Neural cell (in vitro differentiated cells): ENCODE measurements around the gene SNAPC2. TPM values are rescaled to one million over a fixed set of nuclear protein-coding genes. Genes with fewer than 3 reads are reported as not detected.

Experiments used
- H2AFZ ChIP-seq: fragments of 200-600, 300-800 bp; sonication (generic), shearing (Covaris generic); 2 replicates; pipeline ENCODE4 v1.6.0; 2014; ENCODE audit warnings: low read depth, mild to moderate bottlenecking, antibody characterized with exemption, low read length, moderate library complexity
- H3F3A ChIP-seq: fragments of 200-600 bp; shearing (Covaris generic); 2 replicates; pipeline ENCODE4 v1.6.1; 2016; ENCODE audit warnings: mild to moderate bottlenecking, moderate library complexity, mixed read lengths, antibody characterized with exemption, low read length; ENCODE audit not compliant: insufficient read depth, poor library complexity, severe bottlenecking
- H3K27ac ChIP-seq: fragments of 200-600, 300-800 bp; sonication (generic), shearing (Covaris generic); 2 replicates; pipeline ENCODE4 v1.5.1; 2014; ENCODE audit warnings: mild to moderate bottlenecking, low read length, moderate library complexity
- H3K27me3 ChIP-seq: fragments of 300-800, 200-600 bp; sonication (generic), shearing (Covaris generic); 2 replicates; pipeline ENCODE4 v1.6.0; 2014; ENCODE audit warnings: mild to moderate bottlenecking, low read depth, low read length, moderate library complexity; ENCODE audit not compliant: insufficient read depth
- H3K36me3 ChIP-seq: fragments of 300-800, 200-600 bp; sonication (generic), shearing (Covaris generic); 2 replicates; pipeline ENCODE4 v1.5.1; 2014; ENCODE audit warnings: mild to moderate bottlenecking, antibody characterized with exemption, low read length, moderate library complexity; ENCODE audit not compliant: insufficient read depth
- H3K4me2 ChIP-seq: fragments of 300-800, 200-600 bp; sonication (generic), shearing (Covaris generic); 2 replicates; pipeline ENCODE4 v1.6.0; 2014; ENCODE audit warnings: mild to moderate bottlenecking, low read length
- H3K4me3 ChIP-seq: fragments of 300-800, 200-600 bp; sonication (generic), shearing (Covaris generic); 2 replicates; pipeline ENCODE4 v1.5.1; 2014; ENCODE audit warnings: mild to moderate bottlenecking, low read length, moderate library complexity
- H3K79me2 ChIP-seq: fragments of 200-600 bp; shearing (Covaris generic); replicated peaks from 2 replicates; pipeline ENCODE4 v1.6.0; 2014; ENCODE audit warnings: mild to moderate bottlenecking, low read length, moderate library complexity; ENCODE audit not compliant: insufficient read depth
- H3K9ac ChIP-seq: fragments of 300-800, 200-600 bp; sonication (generic), shearing (Covaris generic); 2 replicates; pipeline ENCODE4 v1.6.1; 2016; ENCODE audit warnings: mild to moderate bottlenecking, low read length, mixed read lengths
- H3K9me2 ChIP-seq: fragments of 200-600 bp; shearing (Covaris generic); 2 replicates; pipeline ENCODE4 v1.6.1; 2016; ENCODE audit warnings: mild to moderate bottlenecking, low read length, mixed read lengths; ENCODE audit not compliant: insufficient read depth
- H3K9me3 ChIP-seq: fragments of 200-600, 300-800 bp; sonication (generic), shearing (Covaris generic); 2 replicates; pipeline ENCODE4 v1.6.1; 2016; ENCODE audit warnings: mild to moderate bottlenecking, mixed run types, low read length, moderate library complexity, mixed read lengths
- H4K20me1 ChIP-seq: fragments of 200-600 bp; shearing (Covaris generic); 2 replicates; pipeline ENCODE4 v1.6.1; 2016; ENCODE audit warnings: mild to moderate bottlenecking, mixed run types; ENCODE audit not compliant: insufficient read depth
- CTCF ChIP-seq: fragments of 450-650 bp; IDR thresholded peaks from 2 replicates; pipeline ENCODE4 v1.5.1; 2014; ENCODE audit warnings: antibody characterized with exemption, mild to moderate bottlenecking, moderate library complexity; ENCODE audit not compliant: poor library complexity, severe bottlenecking
- EP300 ChIP-seq: fragments of 450-650 bp; conservative IDR thresholded peaks from 2 replicates; pipeline ENCODE4 v1.6.1; 2014; ENCODE audit warnings: antibody characterized with exemption, mild to moderate bottlenecking, moderate library complexity; ENCODE audit not compliant: poor library complexity, severe bottlenecking
- EZH2 ChIP-seq: fragments of 200-600, 300-800 bp; shearing (Covaris generic), sonication (generic); IDR thresholded peaks from 2 replicates; pipeline ENCODE4 v1.6.1; 2014; ENCODE audit warnings: antibody characterized with exemption, low read length, borderline replicate concordance, mild to moderate bottlenecking; ENCODE audit not compliant: insufficient read depth, poor library complexity, severe bottlenecking
- MXI1 ChIP-seq: fragments of 450-650 bp; conservative IDR thresholded peaks from 2 replicates; pipeline ENCODE4 v1.6.1; 2014; ENCODE audit warnings: antibody characterized with exemption, mild to moderate bottlenecking; ENCODE audit not compliant: poor library complexity, severe bottlenecking
- POLR2AphosphoS5 ChIP-seq: IDR thresholded peaks from 2 replicates; pipeline ENCODE4 v1.6.1; 2012
- RAD21 ChIP-seq: fragments of 450-650 bp; conservative IDR thresholded peaks from 2 replicates; pipeline ENCODE4 v1.6.1; 2014; ENCODE audit warnings: antibody characterized with exemption, mild to moderate bottlenecking, moderate library complexity
- REST ChIP-seq: IDR thresholded peaks from 2 replicates; pipeline ENCODE4 v1.6.1; 2012; ENCODE audit warnings: borderline replicate concordance
- SMC3 ChIP-seq: fragments of 450-650 bp; conservative IDR thresholded peaks from 2 replicates; pipeline ENCODE4 v1.6.1; 2014; ENCODE audit warnings: antibody characterized with exemption, mild to moderate bottlenecking, moderate library complexity; ENCODE audit not compliant: poor library complexity
- TAF1 ChIP-seq: IDR thresholded peaks from 2 replicates; pipeline ENCODE4 v1.6.1; 2012; ENCODE audit warnings: low read depth
- polyA plus RNA-seq: library from polyadenylated mRNA; depleted of rRNA; stranded (reverse); fragments of >200 nt; gene quantifications from 2 replicates; pipeline ENCODE4 v1.2.3, GENCODE V29; 2014

SNAPC2 gene
- polyA plus RNA-seq, 1 donor from 2014 or later = 12.8 TPM

- Histone ChIP-seq H3K9ac (peak within 1 kb of the TSS; percentile 88), H3K27ac (peak within 1 kb of the TSS; percentile 85), H4K20me1 (no peaks in the 10 kb centered on the region), H2AFZ (peak within 1 kb of the TSS; percentile 80), H3F3A (no peaks in the 10 kb centered on the region), H3K9me2 (no peaks in the 10 kb centered on the region), H3K27me3 (no peaks in the 10 kb centered on the region), H3K36me3 (no peaks in the 10 kb centered on the region), H3K79me2 (peaks cover 22% of the 10 kb centered on the region), H3K4me2 (peak within 1 kb of the TSS; percentile 88), H3K4me3 (peak within 1 kb of the TSS; percentile 95), H3K9me3 (no peaks in the 10 kb centered on the region)
- TF ChIP-seq POLR2AphosphoS5 (peak; percentile 90), REST (peak; percentile 76), EP300 (peak; percentile 34), SMC3 (peak; percentile 76), RAD21 (peak; percentile 79), CTCF (peak; percentile 100), TAF1 (peak; percentile 76), MXI1 (peak; percentile 85), EZH2 (no peak)
Measured at GRCh38 chr19:7903244-7904073, 16.7 kb upstream of the SNAPC2 start, which contains the start of gene MAP2K7. Gene MAP2K7 (plus strand): TSS chr19:7903877. CDS start chr19:7903945, 68 bp downstream.

GRCh38 chr19:7904074-7905020, 15.8 kb upstream of the SNAPC2 start:
- Histone ChIP-seq H3K27ac (peak overlapping the region; percentile 76), H3K36me3 (no peaks in the 10 kb centered on the region), H2AFZ (no peak overlapping the region), H3K9me3 (no peaks in the 10 kb centered on the region), H3K4me3 (peak overlapping the region; percentile 95), H3K9ac (peak overlapping the region; percentile 88), H3K79me2 (peaks cover 22% of the 10 kb centered on the region), H3K9me2 (no peaks in the 10 kb centered on the region), H3K4me2 (peak overlapping the region; percentile 46), H4K20me1 (no peaks in the 10 kb centered on the region), H3K27me3 (no peaks in the 10 kb centered on the region), H3F3A (no peaks in the 10 kb centered on the region)
- TF ChIP-seq MXI1 (peak; percentile 20), CTCF (no peak)
